Muscle of leg (tissue), 11 donors: ENCODE measurements around the gene ESAM. TPM values are rescaled to one million over a fixed set of nuclear protein-coding genes. Genes with fewer than 3 reads are reported as not detected.
A peak's percentile ranks its signal among the peaks of the same experiment; 100 is the strongest.
"Not testable (repeated sequence)": the region's sequence is repeated elsewhere in the genome, so short reads cannot be mapped to it uniquely, and the experiment has no call there.

ENCODE experiments used
- DNase-seq: peaks from one replicate; pipeline ENCODE4 v3.0.0; 2013
- H3K27ac ChIP-seq: one replicate; pipeline ENCODE4 v1.5.1; 2013; ENCODE audit warnings: mild to moderate bottlenecking, low read length, control low read depth
- H3K27me3 ChIP-seq: one replicate; pipeline ENCODE4 v1.6.1; 2013; ENCODE audit warnings: low read length; ENCODE audit not compliant: control insufficient read depth, insufficient read depth
- H3K36me3 ChIP-seq: one replicate; pipeline ENCODE4 v1.6.1; 2013; ENCODE audit warnings: low read length; ENCODE audit not compliant: control insufficient read depth, insufficient read depth
- H3K4me1 ChIP-seq: one replicate; pipeline ENCODE4 v1.6.1; 2013; ENCODE audit warnings: low read length; ENCODE audit not compliant: control insufficient read depth, insufficient read depth
- H3K4me3 ChIP-seq: one replicate; pipeline ENCODE4 v1.5.1; 2013; ENCODE audit warnings: low read length, control low read depth
- H3K9me3 ChIP-seq: replicated peaks from 2 replicates; pipeline ENCODE4 v1.6.1; 2013; ENCODE audit warnings: low read depth, low read length; ENCODE audit not compliant: control insufficient read depth
- WGBS: methylation state at CpG from one replicate; pipeline ENCODE4 v1.1.5; 2013; ENCODE audit warnings: missing lambda C conversion rate; ENCODE audit not compliant: insufficient coverage; 5-methylcytosine and 5-hydroxymethylcytosine counted together
- polyA plus RNA-seq, 8 donors: library from polyadenylated mRNA; unstranded; fragments of 120-200 nt; gene quantifications; one replicate each; pipeline versions ENCODE4 v1.2.1 to v1.2.3, GENCODE V29; 2013; ENCODE audit warnings: inconsistent platforms in 1 of 8, low replicate concordance in 1 of 8; ENCODE audit not compliant: insufficient read length in 8 of 8, insufficient read depth in 1 of 8
- total RNA-seq: library from RNA; stranded (reverse); fragments of 120-200 nt; gene quantifications from one replicate; pipeline ENCODE4 v1.2.4, GENCODE V29; 2013

The ESAM gene
- total and polyA plus RNA-seq, 9 donors = 18.0 to 70.3 (median 58.4) TPM

- peaks cover 16% of the 10 kb centered on the region for H3K36me3 ChIP-seq
- no peaks in the 10 kb centered on the region for H3K27me3 ChIP-seq
- 78% methylated on average over 3 of the region's 7 CpGs for WGBS
- H3K27ac ChIP-seq = no peak overlapping the region
- no peak overlapping the region for H3K4me3 ChIP-seq
- no peaks in the 10 kb centered on the region for H3K4me1 ChIP-seq
- H3K9me3 ChIP-seq = no peaks in the 10 kb centered on the region
- DNase-seq = no peak
Measured at GRCh38 chr11:124776865-124777645, 15.0 kb upstream of the ESAM start.

- H3K27ac ChIP-seq, DNase-seq, H3K27me3 ChIP-seq, H3K4me1 ChIP-seq, H3K9me3 ChIP-seq, H3K4me3 ChIP-seq: not testable (repeated sequence)
- 100% methylated on average over 5 of the region's 6 CpGs for WGBS
- H3K36me3 ChIP-seq = peaks cover 38% of the 10 kb centered on the region
Measured at GRCh38 chr11:124770959-124771358, 8.9 kb upstream of the ESAM start.

- Histone ChIP-seq H3K9me3 (no peaks in the 10 kb centered on the region), H3K36me3 (peaks cover 42% of the 10 kb centered on the region), H3K27me3 (no peaks in the 10 kb centered on the region), H3K4me3 (no peak overlapping the region), H3K4me1 (no peaks in the 10 kb centered on the region), H3K27ac (no peak overlapping the region)
- no peak for DNase-seq
- 97% methylated on average over 7 of the region's 8 CpGs for WGBS
Measured at GRCh38 chr11:124769806-124770774, 8.0 kb upstream of the ESAM start.

- H3K27ac ChIP-seq = no peak overlapping the region
- DNase-seq = no peak
- H3K9me3 ChIP-seq = no peaks in the 10 kb centered on the region
- no peaks in the 10 kb centered on the region for H3K4me1 ChIP-seq
- H3K4me3 ChIP-seq = no peak overlapping the region
- 71% methylated on average over 5 of the region's 8 CpGs for WGBS
- no peaks in the 10 kb centered on the region for H3K27me3 ChIP-seq
- peaks cover 47% of the 10 kb centered on the region for H3K36me3 ChIP-seq
Measured at GRCh38 chr11:124768914-124769313, 6.8 kb upstream of the ESAM start.

GRCh38 chr11:124766156-124766555, 4.1 kb upstream of the ESAM start:
- no peak for DNase-seq
- Histone ChIP-seq H3K4me3 (no peak overlapping the region), H3K27me3 (peaks cover 22% of the 10 kb centered on the region), H3K4me1 (peaks cover 16% of the 10 kb centered on the region), H3K36me3 (peaks cover 38% of the 10 kb centered on the region), H3K27ac (no peak overlapping the region), H3K9me3 (no peaks in the 10 kb centered on the region)
- no CpG with 5 or more reads among the region's 2 CpGs for WGBS

- Histone ChIP-seq H3K36me3 (peaks cover 26% of the 10 kb centered on the region), H3K4me1 (peaks cover 37% of the 10 kb centered on the region), H3K4me3 (peak overlapping the region; percentile 34), H3K27ac (no peak overlapping the region), H3K9me3 (no peaks in the 10 kb centered on the region), H3K27me3 (peaks cover 50% of the 10 kb centered on the region)
- peak; percentile 89 for DNase-seq
- 6% methylated on average over 17 of the region's 21 CpGs for WGBS
Measured at GRCh38 chr11:124763156-124763947, 1.3 kb upstream of the ESAM start.

- H3K4me1 ChIP-seq = peaks cover 41% of the 10 kb centered on the region
- H3K27me3 ChIP-seq = peaks cover 56% of the 10 kb centered on the region
- no peak for DNase-seq
- peak overlapping the region; percentile 34 for H3K4me3 ChIP-seq
- no peaks in the 10 kb centered on the region for H3K9me3 ChIP-seq
- H3K36me3 ChIP-seq = peaks cover 26% of the 10 kb centered on the region
- WGBS = under 1% methylated on average over 43 of the region's 45 CpGs
- peak overlapping the region; percentile 47 for H3K27ac ChIP-seq
Measured at GRCh38 chr11:124762624-124763155, 600 bp upstream of the ESAM start.

GRCh38 chr11:124761301-124762104, 587 bp downstream of the ESAM start:
- Histone ChIP-seq H3K36me3 (peaks cover 16% of the 10 kb centered on the region), H3K9me3 (no peaks in the 10 kb centered on the region), H3K27ac (peak overlapping the region; percentile 86), H3K4me3 (peak overlapping the region; percentile 51), H3K27me3 (peaks cover 68% of the 10 kb centered on the region), H3K4me1 (peaks cover 44% of the 10 kb centered on the region)
- peak; percentile 19 for DNase-seq
- 5% methylated on average over 10 of the region's 25 CpGs for WGBS

- H3K4me1 ChIP-seq = peaks cover 44% of the 10 kb centered on the region
- DNase-seq = no peak
- peak overlapping the region; percentile 86 for H3K27ac ChIP-seq
- H3K36me3 ChIP-seq = peaks cover 13% of the 10 kb centered on the region
- 57% methylated on average over 1 of the region's 3 CpGs for WGBS
- peak overlapping the region; percentile 51 for H3K4me3 ChIP-seq
- peaks cover 75% of the 10 kb centered on the region for H3K27me3 ChIP-seq
- H3K9me3 ChIP-seq = no peaks in the 10 kb centered on the region
Measured at GRCh38 chr11:124760806-124761205, 1.3 kb downstream of the ESAM start.
